B cell (primary cell): ENCODE measurements around the gene ATXN2.

Experiments used
- EZH2 ChIP-seq: IDR thresholded peaks from 2 replicates; pipeline ENCODE4 v1.6.1; 2012; ENCODE audit warnings: borderline replicate concordance, low read depth, mild to moderate bottlenecking, moderate library complexity, low read length; ENCODE audit not compliant: insufficient read depth, poor library complexity, severe bottlenecking
- TF ChIP-seq, protein P1 (sequence below): fragments of 200-600 bp; IDR thresholded peaks from one replicate; pipeline ENCODE4 v1.8.0; 2022; ENCODE audit warnings: antibody characterized with exemption, mild to moderate bottlenecking

DNA sequence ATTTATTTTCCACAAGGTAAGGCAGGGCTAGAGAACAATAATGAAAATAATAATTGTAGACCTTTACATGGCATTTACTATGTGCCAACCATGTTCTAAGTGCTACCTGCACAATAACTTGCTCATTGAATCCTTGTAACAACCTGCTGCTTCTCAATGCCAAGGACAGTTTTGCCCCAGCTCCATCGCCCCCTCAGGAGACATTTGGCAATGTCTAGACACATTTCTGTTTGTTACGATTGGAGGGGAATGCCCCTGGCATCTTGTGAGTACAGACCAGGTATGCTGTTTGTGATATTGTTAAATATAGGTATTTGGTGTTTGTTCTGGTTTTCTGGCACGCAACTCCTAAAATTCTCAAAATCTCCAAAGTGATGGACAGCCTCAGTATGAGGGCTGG is 8.1 kb upstream of the ATXN2 start:
- TF ChIP-seq, protein P1, sequence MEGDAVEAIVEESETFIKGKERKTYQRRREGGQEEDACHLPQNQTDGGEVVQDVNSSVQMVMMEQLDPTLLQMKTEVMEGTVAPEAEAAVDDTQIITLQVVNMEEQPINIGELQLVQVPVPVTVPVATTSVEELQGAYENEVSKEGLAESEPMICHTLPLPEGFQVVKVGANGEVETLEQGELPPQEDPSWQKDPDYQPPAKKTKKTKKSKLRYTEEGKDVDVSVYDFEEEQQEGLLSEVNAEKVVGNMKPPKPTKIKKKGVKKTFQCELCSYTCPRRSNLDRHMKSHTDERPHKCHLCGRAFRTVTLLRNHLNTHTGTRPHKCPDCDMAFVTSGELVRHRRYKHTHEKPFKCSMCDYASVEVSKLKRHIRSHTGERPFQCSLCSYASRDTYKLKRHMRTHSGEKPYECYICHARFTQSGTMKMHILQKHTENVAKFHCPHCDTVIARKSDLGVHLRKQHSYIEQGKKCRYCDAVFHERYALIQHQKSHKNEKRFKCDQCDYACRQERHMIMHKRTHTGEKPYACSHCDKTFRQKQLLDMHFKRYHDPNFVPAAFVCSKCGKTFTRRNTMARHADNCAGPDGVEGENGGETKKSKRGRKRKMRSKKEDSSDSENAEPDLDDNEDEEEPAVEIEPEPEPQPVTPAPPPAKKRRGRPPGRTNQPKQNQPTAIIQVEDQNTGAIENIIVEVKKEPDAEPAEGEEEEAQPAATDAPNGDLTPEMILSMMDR, result no peak
- TF ChIP-seq EZH2, result no peak
